K562 (cell line): ENCODE results near the gene AGR2. TPM values are rescaled to one million over a fixed set of nuclear protein-coding genes. Genes with fewer than 3 reads are reported as not detected.

Experiments
- ATAC-seq: fragments of 200-7000 bp; cut with Tn5 transposase; 3 replicates; pipeline ENCODE4 v1.9.1; 2020; ENCODE audit warnings: moderate library complexity
- BruUV-seq: library from RNA; stranded (reverse); fragments of 400-500 nt; replicated peaks from 2 replicates; lab custom pipeline; 2021; lab: Mats Ljungman, UMichigan
- CTCF ChIA-PET: fragments of 300-600 bp; formaldehyde crosslinking; extraction: SDS; loops from one replicate; lab custom pipeline; 2021; ENCODE audit warnings: low intra/inter-chr PET ratio; lab: Yijun Ruan, JAX
- POLR2A ChIA-PET: fragments of 300-600, 350-650 bp; sonication (Branson Sonifier 250); formaldehyde crosslinking; extraction: SDS; loops from one replicate; lab custom pipeline; 2021; ENCODE audit warnings: antibody characterized with exemption, inconsistent platforms; lab: Yijun Ruan, JAX
- DNase-seq, 4 experiments: peaks; one replicate each; pipeline versions ENCODE4 v3.0.0 to v3.0.0-alpha.2; 2011 to 2018; ENCODE audit warnings: low spot score in 3 of 4, mixed read lengths in 3 of 4; ENCODE audit errors: extremely low read depth in 1 of 4
- FAIRE-seq: peaks from 2 replicates; lab custom pipeline; 2011; peaks lifted over from hg19 to GRCh38; lab: Jason Lieb, UNC
- H2AFZ ChIP-seq: 2 replicates; pipeline ENCODE4 v1.6.0; 2011; ENCODE audit warnings: low read depth, low read length, control low read depth, inconsistent platforms
- H3K27ac ChIP-seq: fragments of 200-600 bp; 3 replicates; pipeline ENCODE4 v1.8.0; 2011; ENCODE audit warnings: low read depth, mild to moderate bottlenecking, control low read depth, inconsistent platforms, low read length, moderate library complexity, mixed read lengths; ENCODE audit errors: extremely low read depth
- H3K27me3 ChIP-seq, 2 experiments: fragments of 300-600 bp in 1 of 2; 2 replicates in 1 of 2; 3 replicates in 1 of 2; pipeline versions ENCODE4 v1.6.0 to v1.8.0; 2011; ENCODE audit warnings: inconsistent platforms in 2 of 2, low read length in 2 of 2, mild to moderate bottlenecking in 1 of 2, mixed read lengths in 1 of 2, moderate library complexity in 1 of 2; ENCODE audit not compliant: control insufficient read depth in 2 of 2, insufficient read depth in 2 of 2
- H3K36me3 ChIP-seq: fragments of 300-600 bp; 3 replicates; pipeline ENCODE4 v1.8.0; 2011; ENCODE audit warnings: mild to moderate bottlenecking, low read length, inconsistent platforms; ENCODE audit not compliant: control insufficient read depth, insufficient read depth
- H3K4me1 ChIP-seq, 2 experiments: fragments of 200-600 bp in 1 of 2; replicated peaks in 1 of 2; 2 replicates in 1 of 2; 3 replicates in 1 of 2; pipeline versions ENCODE4 v1.5.1 to v1.8.0; 2011; ENCODE audit warnings: inconsistent platforms in 2 of 2, low read length in 2 of 2, mild to moderate bottlenecking in 1 of 2, mixed read lengths in 1 of 2, moderate library complexity in 1 of 2; ENCODE audit not compliant: control insufficient read depth in 2 of 2, insufficient read depth in 2 of 2
- H3K4me2 ChIP-seq: 2 replicates; pipeline ENCODE4 v1.6.1; 2011; ENCODE audit warnings: low read length, control low read depth, inconsistent platforms, mixed read lengths; ENCODE audit not compliant: insufficient read depth
- H3K4me3 ChIP-seq: fragments of 200-600 bp; sonication (generic), shearing (Covaris generic); 2 replicates; pipeline ENCODE4 v1.5.1; 2016; ENCODE audit warnings: control low read depth, inconsistent platforms
- H3K79me2 ChIP-seq: fragments of 200-600 bp; 3 replicates; pipeline ENCODE4 v1.8.0; 2011; ENCODE audit warnings: low read length, inconsistent platforms; ENCODE audit not compliant: control insufficient read depth, insufficient read depth
- H3K9ac ChIP-seq, 2 experiments: 2 replicates each; pipeline versions ENCODE4 v1.6.0 to v1.6.1; 2011; ENCODE audit warnings: low read depth in 2 of 2, low read length in 2 of 2, control low read depth in 1 of 2, inconsistent platforms in 1 of 2, mild to moderate bottlenecking in 1 of 2, mixed read lengths in 1 of 2; ENCODE audit not compliant: insufficient read depth in 1 of 2
- H3K9me1 ChIP-seq: one replicate; pipeline ENCODE4 v1.6.0; 2011; ENCODE audit warnings: inconsistent platforms, mild to moderate bottlenecking, low read length, moderate library complexity; ENCODE audit not compliant: control insufficient read depth, insufficient read depth
- H3K9me3 ChIP-seq: replicated peaks from 2 replicates; pipeline ENCODE4 v1.5.1; 2011; ENCODE audit warnings: low read depth, low read length, inconsistent platforms; ENCODE audit not compliant: control insufficient read depth, insufficient read depth
- H4K20me1 ChIP-seq: replicated peaks from 2 replicates; pipeline ENCODE4 v1.6.1; 2011; ENCODE audit warnings: low read length, inconsistent platforms, mixed read lengths; ENCODE audit not compliant: control insufficient read depth, insufficient read depth
- CREM ChIP-seq: IDR thresholded peaks from 2 replicates; pipeline ENCODE4 v1.6.1; 2014; ENCODE audit warnings: antibody characterized with exemption, low read depth
- ESRRA ChIP-seq: fragments of 450-650 bp; IDR thresholded peaks from 2 replicates; pipeline ENCODE4 v1.6.1; 2014; ENCODE audit warnings: low read depth, mild to moderate bottlenecking, moderate library complexity, borderline replicate concordance
- HNRNPH1 ChIP-seq: fragments of 200-400 bp; formaldehyde crosslinking; optimal IDR thresholded peaks from 2 replicates; pipeline ENCODE3; 2017; ENCODE audit warnings: low read depth, mild to moderate bottlenecking, low read length, moderate library complexity
- MTF1 ChIP-seq: fragments of 250-450 bp; sonication (Bioruptor Pico); IDR thresholded peaks from 2 replicates; pipeline ENCODE4 v1.9.0; 2021; ENCODE audit warnings: moderate library complexity, mild to moderate bottlenecking, inconsistent platforms, borderline replicate concordance
- NR4A1 ChIP-seq, 2 experiments: fragments of 250-450 bp in 1 of 2; fragments of 450-650 bp in 1 of 2; sonication (Bioruptor Pico) in 1 of 2; IDR thresholded peaks; 2 replicates each; pipeline versions ENCODE4 v1.4.0 to v1.6.1; 2016 to 2020; ENCODE audit warnings: mild to moderate bottlenecking in 2 of 2, missing compliant biosample characterization in 1 of 2, missing genetic modification characterization in 1 of 2, moderate library complexity in 1 of 2
- PHB2 ChIP-seq: fragments of 450-650 bp; IDR thresholded peaks from 2 replicates; pipeline ENCODE4 v1.6.1; 2017; ENCODE audit warnings: low read depth
- STAT6 ChIP-seq: sonication (generic); formaldehyde crosslinking; IDR thresholded peaks from 2 replicates; pipeline ENCODE4 v1.8.1; 2023; ENCODE audit warnings: mild to moderate bottlenecking, missing genetic modification reagents
- ZBTB7A ChIP-seq: IDR thresholded peaks from 2 replicates; pipeline ENCODE4 v1.6.1; 2011; ENCODE audit warnings: low read depth, mild to moderate bottlenecking, low read length, moderate library complexity, borderline replicate concordance; ENCODE audit not compliant: control insufficient read depth
- WGBS: fragments of 100-300 bp; shearing (Covaris generic); methylation state at CpG from one replicate; pipeline ENCODE4 v1.1.6; 2016; ENCODE audit warnings: low coverage, mixed read lengths; ENCODE audit not compliant: insufficient coverage; ENCODE audit errors: missing lambda C conversion rate; 5-methylcytosine and 5-hydroxymethylcytosine counted together
- in situ Hi-C: fragments of 300-500 bp; cut with MboI; formaldehyde crosslinking; loops from 4 replicates; pipeline ENCODE4 v1.15.0; 2018; ENCODE audit warnings: inconsistent platforms, mixed read lengths
- intact Hi-C: fragments of 100-400 bp; cut with micrococcal nuclease; formaldehyde crosslinking; loops from 2 replicates; pipeline ENCODE4 v1.14.2; 2022
- polyA plus RNA-seq, 8 experiments: library from polyadenylated mRNA; depleted of rRNA in 4 of 8; stranded (reverse) in 5 of 8; unstranded in 3 of 8; fragments of >200 nt; fragmentation: Nextera tagmentation in 2 of 8; fragmentation: Illumina TruSeq in 1 of 8; extraction: Ambion mirVana in 2 of 8; extraction: Trizol in 1 of 8; gene quantifications; 2 replicates each; pipeline versions ENCODE4 v1.2.1 to v1.2.3, GENCODE V29; 2011 to 2014; ENCODE audit warnings: inconsistent platforms in 1 of 8, missing spikeins in 1 of 8
- total RNA-seq, 7 experiments: library from RNA; depleted of rRNA in 6 of 7; stranded (reverse); fragments of >200 nt in 6 of 7; fragmentation: Illumina TruSeq in 2 of 7; extraction: Trizol in 2 of 7; gene quantifications; 2 replicates each; pipeline versions ENCODE4 v1.2.1 to v1.2.3, GENCODE V29; 2011 to 2021; ENCODE audit warnings: low replicate concordance in 1 of 7

AGR2 gene
- total and polyA plus RNA-seq, 9 of the 15 experiments (the other 6 are each of a cell fraction or from before 2014, with no cell fraction given): 0.66 TPM; not detected in 8

- Histone ChIP-seq H2AFZ (no peak overlapping the region), H3K27ac (no peak overlapping the region), H4K20me1 (no peaks in the 10 kb centered on the region), H3K27me3 (no peaks in the 10 kb centered on the region), H3K9ac (no peak overlapping the region), H3K79me2 (peaks cover 4% of the 10 kb centered on the region; the same call in 1 of the 3 replicates), H3K36me3 (peaks cover 11% of the 10 kb centered on the region; the same call in 2 of the 3 replicates), H3K4me1 (no peaks in the 10 kb centered on the region), H3K4me3 (no peak overlapping the region), H3K4me2 (no peak overlapping the region), H3K9me3 (no peaks in the 10 kb centered on the region), H3K9me1 (no peaks in the 10 kb centered on the region)
- 23% methylated on average over 1 of the region's 1 CpG for WGBS
- intact Hi-C loops: no loop called here
- ChIA-PET CTCF (no interaction called here), POLR2A (interaction anchor here (0.7 to 1.9 kb wide), 2 partner anchors 10 to 91 kb away, joined by 3 to 4 read pairs; no protein-coding TSS in a partner anchor)
- FAIRE-seq (no peak), DNase-seq (no peak), ATAC-seq (no peak)
- no TSS peak for BruUV-seq
- no peak for TF ChIP-seq HNRNPH1
- in situ Hi-C loops: no loop called here
These were observed 24.2 kb downstream of the AGR2 start for GRCh38 chr7:16780596-16780995.

GRCh38 chr7:16779051-16779450 lies 25.7 kb downstream of the AGR2 start:
- Histone ChIP-seq H2AFZ (no peak overlapping the region), H3K4me1 (peaks cover 0 to 8% of the 10 kb centered on the region in 2 experiments; a peak in 2 of 5 replicates), H3K79me2 (peaks cover 4% of the 10 kb centered on the region; the same call in 1 of the 3 replicates), H3K36me3 (peaks cover 11% of the 10 kb centered on the region; the same call in 2 of the 3 replicates), H3K27ac (no peak overlapping the region), H3K4me3 (no peak overlapping the region), H3K27me3 (no peaks in the 10 kb centered on the region)
- no peak for FAIRE-seq
- in situ Hi-C loops: no loop called here
- POLR2A ChIA-PET: no interaction called here
- 29% methylated on average over 1 of the region's 1 CpG for WGBS
- CTCF ChIA-PET: no interaction called here
- TF ChIP-seq MTF1 (CRISPR knock-in tag): no peak
- no peak for TF ChIP-seq ESRRA
- no peak for TF ChIP-seq PHB2
- no peak for TF ChIP-seq STAT6 (CRISPR knock-in tag)
- no peak for TF ChIP-seq CREM
- TF ChIP-seq ZBTB7A: no peak
- TF ChIP-seq NR4A1 (CRISPR knock-in tag; IDR thresholded peaks at IDR 0.05): no peak
- no peak for TF ChIP-seq NR4A1 (tag; IDR thresholded peaks at IDR 0.05)
- TF ChIP-seq, all 486 proteins: peak for 0
- no peak overlapping the region for H3K9ac ChIP-seq
- no peaks in the 10 kb centered on the region for H3K9me1 ChIP-seq
- no peak for DNase-seq
- no peaks in the 10 kb centered on the region for H4K20me1 ChIP-seq
- BruUV-seq: no TSS peak
- no peaks in the 10 kb centered on the region for H3K9me3 ChIP-seq
- no peak for ATAC-seq
- intact Hi-C loops: no loop called here
- no peak overlapping the region for H3K4me2 ChIP-seq
